ENCODE data around the gene GTF3A.

Gene GTF3A

DNA sequence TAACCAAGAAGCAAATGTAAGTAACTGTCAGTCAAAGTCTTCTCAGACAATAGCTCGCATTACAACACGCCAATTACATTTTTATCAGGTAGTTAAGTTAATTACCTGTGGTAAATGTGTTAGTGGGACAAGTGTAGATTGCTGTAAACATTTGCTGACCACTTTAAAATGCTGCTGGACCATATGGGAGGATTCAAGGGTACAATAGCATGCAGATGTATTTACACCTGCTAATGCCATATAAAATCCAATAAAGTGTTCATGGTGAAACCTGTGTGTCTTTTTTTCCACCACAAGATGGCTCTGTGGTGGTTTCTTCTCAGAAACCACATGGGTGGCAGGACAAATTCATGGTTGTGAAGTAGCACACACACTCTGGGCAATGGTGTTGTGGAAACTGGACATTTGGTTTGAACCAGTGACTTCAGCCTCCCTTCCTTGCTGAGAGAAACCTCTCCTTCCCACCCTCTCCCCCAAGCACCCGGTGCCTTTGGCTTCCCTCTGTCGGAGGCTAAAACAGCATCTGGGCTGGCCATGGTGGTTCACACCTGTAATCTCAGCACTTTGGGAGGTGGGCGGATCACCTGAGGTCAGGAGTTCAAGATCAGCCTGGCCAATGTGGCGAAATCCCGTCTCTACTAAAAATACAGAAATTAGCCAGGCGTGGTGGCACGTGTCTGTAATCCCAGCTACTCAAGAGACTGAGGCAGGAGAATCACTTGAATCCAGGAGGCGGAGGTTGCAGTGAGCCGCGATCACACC is 18.1 kb upstream of the GTF3A start:
- DNase-seq: peak; percentile 49

DNA sequence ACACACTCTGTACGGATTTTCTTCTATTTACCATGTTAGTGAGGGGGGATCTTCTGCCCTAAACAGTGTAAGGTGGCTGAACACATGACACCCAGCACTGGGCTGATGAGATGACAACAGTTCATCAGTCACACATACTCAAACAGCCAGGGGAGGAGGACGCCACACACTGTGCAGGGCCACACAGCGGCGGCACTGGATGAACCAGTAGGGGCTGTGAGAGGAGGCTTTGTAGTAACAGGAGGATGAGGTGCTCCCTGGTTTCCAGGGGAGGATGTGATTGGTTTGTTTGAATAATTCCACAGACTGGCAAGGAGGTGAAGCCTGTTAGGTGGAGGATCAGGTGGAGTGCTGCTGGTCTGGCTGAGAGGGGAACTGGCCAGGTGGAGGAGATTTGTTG is 16.3 kb upstream of the GTF3A start:
- no peak for DNase-seq

GRCh38 chr13:27409013-27409412 is 15.4 kb upstream of the GTF3A start:
- no peak for DNase-seq

DNA sequence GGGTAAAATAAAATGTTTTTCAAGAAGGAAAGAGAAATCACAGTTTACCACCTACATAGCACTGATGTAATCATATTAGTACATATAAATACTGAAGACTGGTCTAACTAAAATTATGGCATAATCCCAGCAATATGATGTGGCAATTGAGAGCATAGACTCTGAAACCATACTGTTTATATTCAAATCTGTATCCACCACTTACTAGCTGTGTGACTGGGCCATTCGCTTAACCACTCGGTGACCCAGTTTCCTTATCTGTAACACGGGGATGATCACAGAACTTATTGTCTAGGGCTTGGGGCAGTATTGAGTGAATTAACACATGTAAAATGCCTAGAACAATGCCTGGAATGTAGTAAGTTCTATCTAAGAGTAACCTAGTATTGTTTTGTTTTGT is 13.1 kb upstream of the GTF3A start:
- no peak for DNase-seq

GRCh38 chr13:27415116-27415515 is 9.3 kb upstream of the GTF3A start:
- no peak for DNase-seq

DNA sequence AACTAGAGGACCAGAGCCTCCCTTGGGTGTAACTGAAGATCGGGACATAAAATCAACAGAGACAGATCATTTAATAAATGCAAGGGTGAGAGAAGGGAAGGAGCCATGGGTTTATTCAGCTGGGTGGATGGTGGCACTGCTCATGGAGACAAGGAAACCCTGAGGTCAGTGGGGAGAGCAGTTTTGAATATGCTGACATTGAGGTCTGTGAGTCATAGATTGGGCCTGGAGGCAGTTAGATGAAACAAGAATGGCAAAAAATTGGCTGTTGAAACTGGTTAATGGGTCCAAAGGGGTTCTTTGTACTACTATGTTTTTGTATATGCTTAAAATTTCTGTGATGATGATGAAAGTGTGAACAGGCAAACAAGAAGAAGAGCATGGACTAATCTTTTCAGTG is 5.1 kb upstream of the GTF3A start:
- no peak for DNase-seq

DNA sequence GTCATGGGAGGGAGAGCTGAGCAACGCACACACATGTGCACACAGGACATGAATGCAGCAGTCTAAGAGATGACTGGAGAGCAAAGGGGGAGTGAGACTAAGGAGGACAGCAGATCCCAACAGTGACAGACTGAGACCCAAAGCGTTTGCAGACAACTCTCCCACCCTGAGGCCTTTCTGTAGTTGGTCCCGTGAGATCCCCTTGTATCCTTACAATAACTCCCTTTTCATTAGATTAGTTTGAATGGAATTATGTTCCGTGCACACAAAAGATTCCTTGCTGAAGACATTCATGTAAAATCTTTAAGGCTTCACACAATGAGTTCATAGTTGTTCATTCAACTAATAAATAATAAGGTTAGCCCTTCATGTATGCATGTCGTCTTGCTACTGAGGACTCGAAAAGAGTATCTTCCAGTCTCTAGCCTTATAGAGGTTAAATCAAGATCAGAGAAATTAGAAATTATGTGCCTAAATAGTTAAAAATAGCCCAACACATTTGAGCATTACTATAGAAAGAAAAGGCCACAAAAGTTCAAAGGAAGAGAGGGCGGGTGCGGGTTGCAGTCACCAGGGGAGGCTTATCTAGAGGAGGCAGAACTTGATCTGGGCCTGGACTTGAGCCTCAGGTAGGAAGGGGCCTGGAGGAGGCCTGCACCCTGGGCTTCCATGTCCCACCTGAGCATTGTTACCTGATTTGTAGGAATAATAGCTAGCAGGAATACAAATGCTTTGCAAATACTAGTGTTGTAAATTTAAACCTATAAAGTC is 3.1 kb upstream of the GTF3A start:
- no peak for DNase-seq

DNA sequence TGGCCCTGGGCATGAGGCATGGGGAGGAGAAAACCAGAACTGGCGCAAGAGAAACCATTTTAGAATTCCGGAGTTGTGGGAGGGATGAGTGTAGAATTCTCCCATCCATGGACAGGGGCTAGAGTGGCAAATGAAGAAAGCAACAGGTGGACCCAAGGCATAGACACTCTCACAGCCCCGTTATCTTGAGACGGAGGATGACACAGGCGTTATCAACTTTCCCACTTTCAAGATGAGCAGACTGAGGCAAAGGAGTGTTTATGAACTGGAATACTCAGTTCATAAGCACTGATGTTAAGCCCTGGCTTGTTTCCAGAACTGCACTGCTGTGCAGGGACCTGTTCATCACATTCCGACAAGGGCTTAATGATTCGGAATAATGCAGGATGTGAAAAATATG is 1.1 kb upstream of the GTF3A start:
- DNase-seq: no peak

DNA sequence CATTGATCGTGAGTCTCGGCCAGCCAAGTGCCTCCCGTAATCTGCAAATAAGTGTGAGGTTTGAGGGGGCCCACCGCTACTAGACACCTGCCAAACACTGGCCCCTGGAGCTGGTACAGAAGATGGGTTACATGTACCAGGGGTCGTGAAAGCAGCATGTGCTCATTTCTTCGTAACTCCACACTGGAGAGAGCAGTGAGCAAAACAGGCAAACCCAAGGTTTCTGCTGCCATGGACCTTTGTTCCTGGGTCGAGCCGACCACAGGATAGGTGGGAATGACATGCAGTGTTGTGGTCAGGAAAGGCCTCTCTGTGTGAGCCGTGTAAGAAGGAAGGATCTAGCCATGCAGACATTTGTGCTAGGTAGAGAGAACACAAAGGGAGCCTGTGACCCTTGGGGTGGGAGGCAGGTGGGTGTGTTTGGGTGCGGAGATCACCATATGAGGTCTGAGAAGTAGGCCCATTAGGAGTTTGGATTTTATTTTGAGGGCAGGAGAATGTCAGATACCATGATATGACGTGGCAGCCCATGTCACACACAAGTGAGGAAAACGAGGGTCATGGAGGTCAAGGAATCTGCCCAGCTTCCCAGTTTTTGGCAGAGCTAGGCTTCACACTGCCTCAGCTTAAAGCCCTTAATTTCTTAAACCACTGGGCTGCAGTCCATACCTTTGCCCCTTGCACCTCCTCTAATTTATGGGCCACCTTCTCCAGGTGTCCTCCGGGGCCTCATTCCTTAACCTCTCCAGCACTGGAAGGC is 919 bp downstream of the GTF3A start:
- DNase-seq: peak; percentile 32

DNA sequence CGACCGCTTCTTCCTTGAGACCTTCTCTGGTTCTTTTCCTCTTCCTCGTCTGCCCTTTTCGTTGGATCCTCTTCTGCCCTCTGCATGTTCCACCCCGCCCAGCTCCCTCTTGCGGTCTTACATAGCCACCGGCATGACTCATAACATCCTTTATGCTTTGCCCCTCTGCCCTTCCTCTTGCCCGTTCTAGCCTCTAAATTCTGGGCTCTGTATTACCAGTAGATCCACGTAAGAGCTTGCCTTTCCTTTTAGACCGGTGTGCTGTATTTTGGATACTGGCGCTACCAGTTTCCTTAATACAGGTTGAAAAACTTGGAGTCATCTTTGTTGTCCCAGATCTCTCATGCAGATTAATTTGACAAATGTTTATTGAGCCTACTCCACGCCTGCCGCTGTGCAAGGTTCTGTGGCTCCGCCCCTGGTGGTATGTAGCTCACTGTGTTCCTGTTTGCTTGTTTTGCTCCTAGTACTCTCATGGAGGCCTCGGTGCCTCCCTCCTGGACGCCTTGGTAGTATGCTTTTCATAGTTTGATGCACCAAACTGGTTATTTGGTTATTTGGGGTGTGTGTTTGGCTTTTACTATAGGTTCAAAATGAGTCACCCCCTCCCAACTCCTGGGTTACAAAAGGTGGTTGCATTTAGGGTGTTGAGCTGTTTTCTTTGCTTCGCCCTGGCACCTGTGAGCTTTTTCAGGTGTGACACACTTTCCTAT is 1.7 kb downstream of the GTF3A start:
- DNase-seq: peak; percentile 88

DNA sequence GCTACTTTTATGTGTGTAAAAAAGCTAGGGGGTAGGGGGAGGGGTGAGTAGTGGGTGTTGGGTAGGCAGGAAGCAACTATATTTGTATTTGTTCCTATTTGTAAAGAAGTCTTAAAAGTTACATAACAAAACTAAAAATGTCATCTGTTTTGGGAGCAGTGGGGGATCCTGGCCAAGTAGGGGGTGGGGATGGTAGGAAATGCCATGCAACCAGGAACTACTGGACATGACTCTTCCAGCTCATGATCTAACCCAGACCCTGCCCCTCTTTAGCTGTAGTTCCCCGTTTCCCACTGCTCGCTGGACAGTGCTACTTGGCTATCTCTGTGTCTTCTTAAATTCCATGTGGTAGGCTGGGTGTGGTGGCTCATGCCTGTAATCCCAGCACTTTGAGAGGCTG is 3.2 kb downstream of the GTF3A start:
- no peak for DNase-seq

DNA sequence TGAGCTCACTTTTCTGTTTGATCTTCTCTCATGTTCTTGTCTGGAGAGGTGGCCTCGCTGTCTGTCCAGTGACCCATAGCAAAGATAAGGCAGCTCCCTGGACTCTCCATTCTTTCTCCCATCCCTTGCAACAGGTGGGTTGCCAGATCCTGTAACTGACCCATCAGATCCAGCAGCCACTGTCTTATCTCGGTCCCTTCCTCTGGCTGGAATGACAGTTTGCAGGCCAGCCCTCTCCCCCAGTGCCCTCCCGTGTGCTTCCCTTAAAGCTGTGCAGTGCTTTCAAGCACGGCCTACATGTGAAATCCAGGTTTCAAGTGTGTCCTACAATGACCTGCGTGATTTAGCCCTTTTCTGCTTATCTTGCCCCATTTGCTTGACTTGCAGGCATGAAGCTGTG is 3.7 kb downstream of the GTF3A start:
- no peak for DNase-seq

- DNase-seq: no peak
Measured at GRCh38 chr13:27432180-27432579, 7.8 kb downstream of the GTF3A start.

GRCh38 chr13:27432611-27433210 is 8.3 kb downstream of the GTF3A start:
- DNase-seq: no peak

DNA sequence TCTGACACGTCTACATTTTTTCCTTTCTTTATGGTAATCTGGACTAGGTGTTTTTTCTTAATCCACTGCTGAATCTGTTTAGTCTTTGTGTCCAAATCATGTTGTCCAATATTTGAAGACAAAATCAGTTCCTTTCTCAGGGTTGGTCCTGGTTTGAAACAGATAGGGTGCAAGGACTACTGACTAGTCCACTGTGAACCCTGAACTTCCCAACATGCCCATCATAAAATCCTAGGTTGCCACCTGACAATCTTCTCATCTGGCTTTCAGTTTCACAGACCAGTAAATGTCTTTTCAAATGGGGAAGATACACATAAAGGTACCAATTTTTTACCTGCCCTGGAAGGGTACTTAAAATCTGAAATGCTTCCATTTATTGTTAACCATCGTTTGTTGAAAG is 12.7 kb downstream of the GTF3A start:
- DNase-seq: no peak

GRCh38 chr13:27440408-27440807 is 16.0 kb downstream of the GTF3A start:
- DNase-seq: no peak

GRCh38 chr13:27442071-27442647 is 17.7 kb downstream of the GTF3A start:
- no peak for DNase-seq

DNA sequence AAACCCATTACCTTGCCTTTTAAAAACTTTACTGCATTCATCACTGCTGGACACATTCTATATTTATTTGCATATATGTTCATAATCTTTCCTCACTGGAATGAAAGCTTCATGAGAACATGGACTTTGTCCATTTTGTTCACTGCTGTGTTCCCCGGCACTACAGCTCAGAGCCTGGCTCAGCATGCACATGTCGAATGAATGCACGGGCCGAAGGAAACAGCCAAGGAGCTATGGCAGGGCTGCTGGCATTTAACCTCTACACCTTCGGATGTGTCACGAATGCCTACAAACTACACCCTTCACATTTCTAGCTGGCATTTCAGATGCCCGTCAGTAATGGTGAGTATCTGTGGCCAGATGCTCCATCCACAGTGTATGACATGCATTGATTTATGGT is 18.4 kb downstream of the GTF3A start:
- DNase-seq: no peak

DNA sequence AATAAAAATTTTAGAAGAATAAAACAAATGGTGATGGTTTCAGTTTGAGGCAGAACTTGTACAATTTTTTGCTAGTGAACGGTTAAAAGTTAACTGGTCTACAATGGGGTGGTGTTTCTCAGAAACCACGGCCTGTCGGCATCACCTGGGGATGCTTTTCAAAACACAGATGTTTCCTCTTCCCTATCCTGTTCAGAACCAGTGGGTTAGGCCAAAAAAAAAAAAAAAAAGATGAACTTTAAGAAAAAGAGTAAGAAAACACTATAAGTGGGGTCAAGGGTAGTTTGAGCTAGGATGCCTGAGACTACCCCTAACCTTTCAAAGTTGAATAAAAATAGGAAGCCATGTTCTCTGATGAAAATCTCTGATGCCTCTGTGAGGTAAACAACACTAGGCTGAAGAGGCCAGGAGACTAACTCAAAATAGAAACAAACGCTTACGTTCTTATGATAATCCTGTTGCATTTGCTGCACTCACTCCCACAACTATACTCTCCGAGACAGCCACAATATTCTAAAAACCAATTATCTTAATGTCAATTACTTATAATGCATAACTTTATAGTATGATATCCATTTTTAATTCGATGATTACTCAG is 22.7 kb downstream of the GTF3A start:
- no peak for DNase-seq

DNA sequence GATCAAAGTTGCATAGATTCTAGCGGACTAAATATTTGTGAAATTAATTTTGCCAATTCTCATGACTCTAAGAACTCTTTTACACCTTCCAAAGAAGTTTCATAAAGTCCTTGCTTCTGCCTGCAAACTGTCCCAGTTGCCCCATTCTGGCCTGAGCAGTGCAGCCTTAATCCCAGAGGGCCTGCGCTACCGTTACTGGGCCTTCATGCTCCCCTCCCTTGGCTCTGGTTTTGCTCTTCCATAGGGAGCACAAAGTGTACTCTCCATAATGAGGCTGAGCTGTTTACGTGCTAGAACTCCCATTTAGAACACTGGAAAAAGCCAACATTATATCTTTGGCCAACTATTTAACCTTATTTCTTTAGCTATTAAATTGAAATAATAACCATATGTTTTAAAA is 23.9 kb downstream of the GTF3A start:
- DNase-seq: no peak

GRCh38 chr13:27449081-27449603 is 24.7 kb downstream of the GTF3A start:
- DNase-seq: no peak
